ENCODE measurements around the gene GNB1L.

Gene GNB1L

DNA sequence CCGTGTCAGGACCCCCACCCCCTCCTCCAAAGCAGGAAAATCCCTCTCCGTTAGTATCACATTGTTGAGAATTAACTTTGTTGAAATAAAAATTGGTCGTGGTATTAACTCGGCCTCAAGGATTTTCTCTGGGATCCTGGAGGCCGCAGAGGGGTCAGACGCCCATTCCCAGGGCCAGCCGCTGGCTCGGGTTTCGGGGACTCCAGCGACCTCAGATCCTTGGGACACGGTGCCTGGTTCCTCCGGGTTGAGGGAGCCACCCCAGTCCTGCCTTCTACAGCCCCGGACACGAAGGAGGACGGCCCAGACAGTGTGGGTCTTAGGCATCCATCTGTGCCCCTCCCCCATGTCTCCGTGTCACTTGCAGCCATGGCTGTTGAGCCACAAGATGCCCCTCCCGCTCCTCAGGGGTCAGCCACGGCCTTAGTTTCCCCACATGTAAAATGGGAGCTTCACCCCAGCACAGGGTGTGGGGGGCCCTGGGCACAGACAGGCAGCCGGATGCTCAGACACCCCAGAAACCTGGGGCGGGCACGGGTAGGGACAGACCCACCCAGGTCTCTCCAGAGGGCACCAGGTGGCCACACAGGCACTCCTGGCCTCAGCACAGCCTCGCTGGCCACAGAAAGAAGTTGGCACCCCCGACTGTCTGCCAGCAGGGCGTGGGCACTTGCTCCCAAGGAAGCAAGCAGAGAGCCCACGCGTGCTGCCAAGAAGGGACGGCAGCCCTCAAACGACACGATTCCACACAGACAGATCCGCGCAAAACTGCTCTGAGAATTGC is 115.8 kb downstream of the GNB1L start:
- Histone ChIP-seq H3K4me3 (no peak overlapping the region), H3K27ac (no peak overlapping the region)
- DNase-seq (ENCODE audit: low spot score) = no peak
- TF ChIP-seq, protein P1, sequence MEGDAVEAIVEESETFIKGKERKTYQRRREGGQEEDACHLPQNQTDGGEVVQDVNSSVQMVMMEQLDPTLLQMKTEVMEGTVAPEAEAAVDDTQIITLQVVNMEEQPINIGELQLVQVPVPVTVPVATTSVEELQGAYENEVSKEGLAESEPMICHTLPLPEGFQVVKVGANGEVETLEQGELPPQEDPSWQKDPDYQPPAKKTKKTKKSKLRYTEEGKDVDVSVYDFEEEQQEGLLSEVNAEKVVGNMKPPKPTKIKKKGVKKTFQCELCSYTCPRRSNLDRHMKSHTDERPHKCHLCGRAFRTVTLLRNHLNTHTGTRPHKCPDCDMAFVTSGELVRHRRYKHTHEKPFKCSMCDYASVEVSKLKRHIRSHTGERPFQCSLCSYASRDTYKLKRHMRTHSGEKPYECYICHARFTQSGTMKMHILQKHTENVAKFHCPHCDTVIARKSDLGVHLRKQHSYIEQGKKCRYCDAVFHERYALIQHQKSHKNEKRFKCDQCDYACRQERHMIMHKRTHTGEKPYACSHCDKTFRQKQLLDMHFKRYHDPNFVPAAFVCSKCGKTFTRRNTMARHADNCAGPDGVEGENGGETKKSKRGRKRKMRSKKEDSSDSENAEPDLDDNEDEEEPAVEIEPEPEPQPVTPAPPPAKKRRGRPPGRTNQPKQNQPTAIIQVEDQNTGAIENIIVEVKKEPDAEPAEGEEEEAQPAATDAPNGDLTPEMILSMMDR (IDR thresholded peaks at IDR 0.05) = no peak

DNA sequence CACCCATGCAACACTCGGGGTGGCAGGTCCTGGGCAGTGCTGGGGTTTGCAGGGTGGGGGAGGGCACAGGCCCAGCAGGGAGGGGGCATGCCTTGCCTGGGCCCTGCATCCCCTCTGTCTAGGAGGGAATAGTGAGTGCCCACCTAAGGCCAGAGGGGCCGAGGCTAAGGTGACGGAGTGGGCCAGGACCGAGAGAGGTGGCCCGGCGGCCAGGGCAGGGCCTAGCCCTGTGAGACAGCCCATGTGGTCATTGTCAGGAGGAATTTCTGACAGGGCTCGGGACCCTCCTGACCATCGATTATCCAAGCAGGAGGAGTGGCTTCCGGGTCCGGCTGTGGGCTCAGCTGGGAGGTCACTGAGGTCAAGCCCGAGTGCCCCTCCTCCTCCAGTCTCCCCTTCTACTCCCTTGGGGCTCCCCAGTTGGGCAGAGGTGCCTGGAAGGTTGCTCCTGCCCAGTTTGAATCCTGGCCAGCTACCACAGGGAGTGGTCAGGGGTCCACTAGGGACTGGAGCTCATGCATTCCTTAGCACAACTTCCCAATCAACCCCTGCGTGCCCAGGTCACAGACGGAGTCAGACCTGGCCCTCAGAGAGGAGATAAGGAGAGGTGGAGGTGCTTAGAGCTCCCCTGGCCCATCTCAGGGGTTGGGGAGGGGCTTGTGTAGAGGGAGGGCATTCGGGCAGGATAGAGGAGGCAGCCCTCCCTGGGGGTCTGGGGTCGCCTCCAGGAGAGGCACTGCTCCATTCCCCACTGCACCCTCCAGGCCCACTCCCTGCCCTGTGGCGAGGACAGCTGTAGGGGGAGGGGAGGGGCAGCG is 116.6 kb downstream of the GNB1L start:
- TF ChIP-seq, protein P1 (IDR thresholded peaks at IDR 0.05) = no peak
- Histone ChIP-seq H3K4me3 (no peak overlapping the region), H3K27ac (no peak overlapping the region)
- DNase-seq (ENCODE audit: low spot score) = no peak

DNA sequence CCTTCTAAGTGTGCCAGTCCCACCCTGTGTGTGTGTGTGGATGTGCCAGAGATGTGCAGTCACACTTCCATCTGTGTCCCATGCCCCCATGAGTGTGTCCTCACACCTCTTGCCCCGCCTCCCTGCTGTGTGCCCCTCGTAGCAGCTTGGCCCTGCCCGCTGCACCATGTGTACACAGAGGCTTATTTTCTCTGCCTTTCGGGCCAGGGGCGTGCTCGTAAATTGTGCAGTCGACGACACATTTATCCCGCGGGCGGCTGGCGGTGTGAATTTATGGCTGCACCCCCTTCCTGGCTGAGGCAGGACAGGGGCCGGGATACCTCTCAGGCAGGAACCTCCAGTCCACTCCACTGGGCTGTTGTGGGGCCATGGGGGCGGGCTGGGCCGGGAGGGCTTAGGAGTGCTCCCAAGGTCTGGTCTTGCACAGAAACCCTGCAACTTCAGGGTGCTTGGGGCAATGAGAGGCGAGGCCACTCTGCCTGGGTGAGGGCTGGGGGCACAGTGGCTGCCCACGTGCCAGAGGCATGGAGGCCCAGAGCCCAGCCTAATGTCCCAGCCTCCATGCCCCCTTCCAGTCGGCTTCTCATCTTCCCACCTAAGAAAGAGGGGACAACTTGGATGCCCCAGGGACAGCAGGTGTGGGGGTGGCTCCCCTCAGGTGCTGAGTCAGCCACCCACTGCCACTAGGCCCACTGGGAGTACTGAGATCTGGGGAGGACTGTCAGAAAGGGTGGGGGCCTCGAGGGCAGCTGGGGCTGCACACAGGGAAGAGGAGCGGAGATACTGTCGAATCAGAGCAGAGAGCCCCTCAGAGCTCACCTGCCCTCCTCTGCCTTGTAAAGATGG is 118.8 kb downstream of the GNB1L start:
- TF ChIP-seq, protein P1 (IDR thresholded peaks at IDR 0.05) = no peak
- Histone ChIP-seq H3K4me3 (no peak overlapping the region), H3K27ac (no peak overlapping the region)
- no peak for DNase-seq (ENCODE audit: low spot score)

DNA sequence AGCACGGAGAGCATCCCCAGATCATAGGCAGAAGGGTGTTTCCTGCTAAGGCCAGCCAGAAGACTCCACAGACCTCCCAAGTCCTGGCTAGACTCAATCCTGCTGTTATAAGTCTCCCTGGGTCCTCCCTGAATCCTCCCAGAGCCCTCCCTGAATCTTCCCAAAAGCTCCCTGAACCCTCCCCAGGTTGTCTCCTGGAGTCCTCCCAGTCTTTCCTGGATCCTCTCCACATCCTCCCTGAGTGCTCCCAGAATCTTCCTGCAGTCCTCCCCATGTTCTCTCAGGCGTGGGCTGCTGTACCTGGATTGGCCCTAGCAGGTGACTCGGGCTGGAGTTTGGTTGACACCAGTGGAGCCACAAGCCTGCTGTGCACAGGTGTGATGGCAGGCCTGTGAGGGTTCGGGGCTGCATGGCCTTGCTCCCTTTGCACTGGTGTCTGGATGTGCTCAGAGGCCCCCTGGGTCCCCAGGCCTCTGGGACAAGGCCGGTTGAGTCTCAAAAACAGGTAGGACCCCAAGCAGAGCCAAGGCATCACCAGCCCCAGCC is 119.8 kb downstream of the GNB1L start:
- TF ChIP-seq, protein P1 (IDR thresholded peaks at IDR 0.05) = no peak
- no peak for DNase-seq (ENCODE audit: low spot score)
- Histone ChIP-seq H3K4me3 (no peak overlapping the region), H3K27ac (no peak overlapping the region)

DNA sequence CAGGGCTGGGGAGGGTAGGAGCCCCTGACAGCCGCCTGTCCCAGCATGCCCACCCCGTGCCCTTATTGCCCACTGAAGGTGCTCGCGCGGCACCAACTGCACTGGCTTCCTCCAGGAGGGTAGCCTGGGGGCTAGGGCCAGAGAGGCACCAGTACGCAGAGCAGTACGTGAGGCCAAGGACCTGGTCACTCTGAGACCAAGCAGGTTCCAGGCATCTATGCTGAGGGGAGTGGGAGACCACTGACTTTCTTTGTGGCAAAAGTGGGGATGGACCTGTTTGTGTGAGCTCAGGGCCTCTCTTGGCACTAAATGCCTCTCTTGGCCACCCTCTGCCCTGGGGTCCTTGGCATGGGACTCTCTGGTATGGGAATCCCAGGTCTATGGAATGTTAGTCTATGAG is 120.5 kb downstream of the GNB1L start:
- Histone ChIP-seq H3K27ac (no peak overlapping the region), H3K4me3 (no peak overlapping the region)
- TF ChIP-seq, protein P1 (IDR thresholded peaks at IDR 0.05) = no peak
- no peak for DNase-seq (ENCODE audit: low spot score)

DNA sequence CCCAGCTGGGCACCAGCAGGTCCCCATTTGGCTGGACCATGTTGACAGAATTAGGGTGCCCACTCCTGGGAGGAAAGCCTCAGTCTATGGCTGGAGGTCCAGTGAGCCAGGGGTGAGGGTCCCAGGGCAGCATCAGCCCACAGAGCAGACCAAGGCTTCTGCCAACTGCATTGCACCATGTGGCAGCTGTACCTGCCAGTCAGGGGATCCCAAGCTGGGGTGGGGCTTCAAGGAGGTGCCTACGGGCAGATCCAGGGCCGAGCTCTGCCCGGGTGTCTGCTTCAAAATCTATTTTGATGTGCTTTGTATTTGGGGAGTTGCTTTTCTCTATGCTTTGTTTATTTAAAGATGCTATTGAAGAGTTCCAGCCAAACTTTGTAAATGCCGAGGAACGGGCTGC is 120.9 kb downstream of the GNB1L start:
- TF ChIP-seq, protein P1 (IDR thresholded peaks at IDR 0.05) = no peak
- no peak overlapping the region for H3K27ac ChIP-seq
- DNase-seq (ENCODE audit: low spot score) = no peak
- H3K4me3 ChIP-seq = no peak overlapping the region
